B cell (primary cell): ENCODE results near the gene PRR33. TPM values are rescaled to one million over a fixed set of nuclear protein-coding genes. Genes with fewer than 3 reads are reported as not detected.
A peak's percentile ranks its signal among the peaks of the same experiment; 100 is the strongest.

Source experiments
- ATAC-seq: fragments of 200-7000 bp; cut with Tn5 transposase; one replicate; pipeline ENCODE4 v1.10.0; 2021; ENCODE audit warnings: low read depth, mild to moderate bottlenecking, moderate number of reproducible peaks, moderate library complexity
- CTCF ChIA-PET: fragments of 350-600 bp; sonication (Branson Sonifier 250); formaldehyde crosslinking; loops from one replicate; lab custom pipeline; 2021; ENCODE audit warnings: antibody characterized with exemption, inconsistent platforms; lab: Charles Lee
- POLR2A ChIA-PET: fragments of 350-600 bp; sonication (Branson Sonifier 250); formaldehyde crosslinking; loops from one replicate; lab custom pipeline; 2021; ENCODE audit warnings: antibody characterized with exemption; lab: Charles Lee
- DNase-seq: peaks from one replicate; pipeline ENCODE4 v3.0.0; 2013
- H2AFZ ChIP-seq: 2 replicates; pipeline ENCODE4 v1.6.1; 2012; ENCODE audit warnings: mild to moderate bottlenecking, low read depth, low read length; ENCODE audit not compliant: insufficient read depth, poor library complexity, severe bottlenecking
- H3K27ac ChIP-seq, 2 donors: 1 replicate in 1 of 2; 2 replicates in 1 of 2; pipeline ENCODE4 v1.5.1; 2012 to 2013; ENCODE audit warnings: low read length in 2 of 2, mild to moderate bottlenecking in 2 of 2, moderate library complexity in 1 of 2
- H3K27me3 ChIP-seq, 4 experiments: fragments of 200-600 bp in 1 of 4; sonication (generic) in 1 of 4; replicated peaks in 1 of 4; 1 replicate in 2 of 4; 2 replicates in 2 of 4; pipeline versions ENCODE4 v1.6.1 to v1.7.0; 2013 to 2016; ENCODE audit warnings: low read length in 3 of 4, mild to moderate bottlenecking in 2 of 4, mixed read lengths in 1 of 4, moderate library complexity in 1 of 4; ENCODE audit not compliant: insufficient read depth in 4 of 4, control insufficient read depth in 3 of 4; ENCODE audit errors: control extremely low read depth in 1 of 4
- H3K36me3 ChIP-seq, 2 experiments: replicated peaks in 1 of 2; 1 replicate in 1 of 2; 2 replicates in 1 of 2; pipeline versions ENCODE4 v1.6.1 to v1.7.1; 2013; ENCODE audit warnings: low read length in 1 of 2; ENCODE audit not compliant: insufficient read depth in 2 of 2, control insufficient read depth in 1 of 2; ENCODE audit errors: control extremely low read depth in 1 of 2, extremely low read depth in 1 of 2
- H3K4me1 ChIP-seq, 2 donors: fragments of 200-600 bp in 1 of 2; sonication (generic) in 1 of 2; 1 replicate in 1 of 2; 2 replicates in 1 of 2; pipeline versions ENCODE4 v1.5.1 to v1.6.1; 2013 to 2017; ENCODE audit warnings: low read length in 2 of 2; ENCODE audit not compliant: control insufficient read depth in 2 of 2, insufficient read depth in 2 of 2
- H3K4me2 ChIP-seq: replicated peaks from 2 replicates; pipeline ENCODE3; 2012; ENCODE audit warnings: mild to moderate bottlenecking, low read depth, low read length; ENCODE audit not compliant: poor library complexity, severe bottlenecking
- H3K4me3 ChIP-seq, 5 experiments: fragments of 200-600 bp in 1 of 5; sonication (generic) in 1 of 5; 1 replicate in 3 of 5; 2 replicates in 2 of 5; pipeline versions ENCODE4 v1.5.1 to v1.7.0; 2011 to 2016; ENCODE audit warnings: low read length in 4 of 5, mild to moderate bottlenecking in 4 of 5, low read depth in 2 of 5, control low read depth in 1 of 5, moderate library complexity in 1 of 5; ENCODE audit not compliant: insufficient read depth in 1 of 5; ENCODE audit errors: control extremely low read depth in 1 of 5, extremely low read depth in 1 of 5
- H3K79me2 ChIP-seq: fragments of 200-600 bp; sonication (generic); one replicate; pipeline ENCODE4 v1.6.0; 2016; ENCODE audit warnings: low read length; ENCODE audit not compliant: control insufficient read depth, insufficient read depth
- H3K9ac ChIP-seq: fragments of 200-600 bp; sonication (generic); 2 replicates; pipeline ENCODE4 v1.6.1; 2017; ENCODE audit warnings: mild to moderate bottlenecking, low read length, moderate library complexity
- H3K9me3 ChIP-seq, 3 donors: one replicate each; pipeline versions ENCODE4 v1.6.1 to v1.7.1; 2013; ENCODE audit warnings: low read length in 2 of 3; ENCODE audit not compliant: control insufficient read depth in 2 of 3, insufficient read depth in 1 of 3; ENCODE audit errors: control extremely low read depth in 1 of 3
- H4K20me1 ChIP-seq: 2 replicates; pipeline ENCODE4 v1.6.0; 2012; ENCODE audit warnings: mild to moderate bottlenecking, low read length; ENCODE audit not compliant: insufficient read depth, control insufficient read depth, poor library complexity, severe bottlenecking
- H3K27ac Mint-ChIP-seq: one replicate; pipeline ENCODE4 v1.8.0; 2021; ENCODE audit warnings: mixed read lengths
- H3K27me3 Mint-ChIP-seq: one replicate; pipeline ENCODE4 v1.8.0; 2021; ENCODE audit warnings: mixed read lengths
- H3K4me1 Mint-ChIP-seq: one replicate; pipeline ENCODE4 v1.8.0; 2021; ENCODE audit warnings: mixed read lengths
- H3K4me3 Mint-ChIP-seq: one replicate; pipeline ENCODE4 v1.8.0; 2021; ENCODE audit warnings: mixed read lengths
- H3K9me3 Mint-ChIP-seq: one replicate; pipeline ENCODE4 v1.8.0; 2022; ENCODE audit warnings: mixed read lengths; ENCODE audit not compliant: insufficient read depth
- CTCF ChIP-seq: fragments of 200-600 bp; IDR thresholded peaks from one replicate; pipeline ENCODE4 v1.8.0; 2022; ENCODE audit warnings: antibody characterized with exemption, mild to moderate bottlenecking
- EZH2 ChIP-seq: IDR thresholded peaks from 2 replicates; pipeline ENCODE4 v1.6.1; 2012; ENCODE audit warnings: borderline replicate concordance, low read depth, mild to moderate bottlenecking, moderate library complexity, low read length; ENCODE audit not compliant: insufficient read depth, poor library complexity, severe bottlenecking
- WGBS: methylation state at CpG from one replicate; pipeline ENCODE4 v1.1.5; 2013; ENCODE audit warnings: missing lambda C conversion rate; ENCODE audit not compliant: insufficient coverage; 5-methylcytosine and 5-hydroxymethylcytosine counted together
- intact Hi-C: fragments of 100-400 bp; cut with micrococcal nuclease; formaldehyde crosslinking; loops from one replicate; pipeline ENCODE4 v1.10.0; 2022
- polyA plus RNA-seq: library from polyadenylated mRNA; depleted of rRNA; stranded (reverse); fragments of >200 nt; gene quantifications from 2 replicates; pipeline ENCODE4 v1.2.3, GENCODE V29; 2012
- total RNA-seq, 2 donors: library from RNA; stranded (reverse); fragments of 120-200 nt in 1 of 2; gene quantifications; 1 replicate in 1 of 2; 2 replicates in 1 of 2; pipeline versions ENCODE4 v1.2.3 to v1.2.4, GENCODE V29; 2013 to 2022

Gene PRR33
- total and polyA plus RNA-seq, 2 donors (not counting 1 experiment from before 2014, with no cell fraction given): not detected

GRCh38 chr11:1854132-1854948 lies 37.4 kb downstream of the PRR33 start:
- WGBS: 40% methylated on average over 26 of the region's 27 CpGs
- ChIA-PET POLR2A (interaction anchor here (0.7 to 4.3 kb wide), 10 partner anchors 12 to 146 kb away, joined by 3 to 18 read pairs (median 4); partner anchors contain the start of genes PRR33 and TNNI2), CTCF (interaction anchor here (0.6 to 10.2 kb wide), 7 partner anchors 15 to 297 kb away, joined by 3 to 104 read pairs (median 8); partner anchors contain the start of gene TNNI2)
- Histone ChIP-seq H3K4me1 (peaks cover 61 to 90% of the 10 kb centered on the region in 2 donors), H3K27ac (peak overlapping the region; percentile 94 to 99), H3K4me3 (peak overlapping the region; percentile 57 to 97 (median 95)), H3K9ac (peak overlapping the region; percentile 91), H3K9me3 (no peaks in the 10 kb centered on the region), H3K27me3 (no peaks in the 10 kb centered on the region), H3K79me2 (peaks cover 82% of the 10 kb centered on the region), H3K4me2 (peak overlapping the region; percentile 94), H3K36me3 (peaks cover 0 to 44% of the 10 kb centered on the region in 2 experiments), H2AFZ (no peak overlapping the region), H4K20me1 (peaks cover 64% of the 10 kb centered on the region)
- no peaks in the 10 kb centered on the region for H3K27me3 Mint-ChIP-seq
- peak overlapping the region; percentile 100 for H3K4me3 Mint-ChIP-seq
- H3K9me3 Mint-ChIP-seq: no peaks in the 10 kb centered on the region
- TF ChIP-seq EZH2 (no peak), CTCF (no peak)
- ATAC-seq (peak; percentile 14), DNase-seq (peak; percentile 52)
- H3K27ac Mint-ChIP-seq: peak overlapping the region; percentile 91
- peaks cover 70% of the 10 kb centered on the region for H3K4me1 Mint-ChIP-seq
- intact Hi-C loops: loop anchor here (5.0 kb wide), 4 partner anchors 63 to 1012 kb away; partner anchors contain the start of genes POLR2L, TNNT3, TSPAN4 and TSSC4
